GM19099 (cell line): ENCODE results near the gene ASB13.

Experiments used
- POLR2A ChIP-seq: IDR thresholded peaks from 3 replicates; pipeline ENCODE4 v1.6.1; 2011; ENCODE audit warnings: low read depth; ENCODE audit not compliant: insufficient read length; ENCODE audit errors: extremely low read depth

The ASB13 gene

GRCh38 chr10:5666008-5666840, at the start of gene ASB13:
Gene ASB13, minus strand, starts transcription at chr10:5666595. Its CDS starts 44 bp downstream, at chr10:5666551.
- TF ChIP-seq POLR2A: no peak

- TF ChIP-seq POLR2A: no peak
Observed at GRCh38 chr10:5711642-5712041, 45.2 kb upstream of the ASB13 start.

GRCh38 chr10:5710859-5711258, 44.5 kb upstream of the ASB13 start:
- no peak for TF ChIP-seq POLR2A

- no peak for TF ChIP-seq POLR2A
Observed at GRCh38 chr10:5709865-5710264, 43.5 kb upstream of the ASB13 start.

GRCh38 chr10:5708356-5708755, 42.0 kb upstream of the ASB13 start:
- TF ChIP-seq POLR2A: no peak

- TF ChIP-seq POLR2A: no peak
Observed at GRCh38 chr10:5698062-5698461, 31.7 kb upstream of the ASB13 start.

- TF ChIP-seq POLR2A: no peak
Observed at GRCh38 chr10:5697342-5697741, 30.9 kb upstream of the ASB13 start.

GRCh38 chr10:5694573-5694972, 28.2 kb upstream of the ASB13 start:
- no peak for TF ChIP-seq POLR2A

- TF ChIP-seq POLR2A: peak; percentile 43
Observed at GRCh38 chr10:5692461-5693358, 26.3 kb upstream of the ASB13 start.

GRCh38 chr10:5691786-5692185, 25.4 kb upstream of the ASB13 start:
- no peak for TF ChIP-seq POLR2A

GRCh38 chr10:5688587-5688986, 22.2 kb upstream of the ASB13 start:
- TF ChIP-seq POLR2A: no peak

- TF ChIP-seq POLR2A: no peak
Observed at GRCh38 chr10:5685764-5686240, 19.4 kb upstream of the ASB13 start.

- peak; percentile 8 for TF ChIP-seq POLR2A
Observed at GRCh38 chr10:5684971-5685763, 18.8 kb upstream of the ASB13 start.

GRCh38 chr10:5684318-5684970, 18.0 kb upstream of the ASB13 start, which contains the start of gene TASOR2:
Gene TASOR2, plus strand, starts transcription at chr10:5684838. Its CDS starts 35,805 bp downstream, at chr10:5720643.
- peak; percentile 71 for TF ChIP-seq POLR2A
